Adipocyte (in vitro differentiated cells): Measurements from ENCODE around the gene ANGEL2.
A peak's percentile ranks its signal among the peaks of the same experiment; 100 is the strongest.

Experiments
- DNase-seq: peaks from one replicate; pipeline ENCODE4 v3.0.0-alpha.2; 2015; ENCODE audit warnings: low read depth
- H3K27me3 ChIP-seq: replicated peaks from 2 replicates; pipeline ENCODE4 v1.7.0; 2013; ENCODE audit warnings: mild to moderate bottlenecking, low read length, moderate library complexity; ENCODE audit not compliant: control insufficient read depth, insufficient read depth
- H3K36me3 ChIP-seq: 2 replicates; pipeline ENCODE4 v1.7.0; 2013; ENCODE audit warnings: low read length, mild to moderate bottlenecking, moderate library complexity; ENCODE audit not compliant: control insufficient read depth, insufficient read depth, severe bottlenecking
- H3K4me1 ChIP-seq: 2 replicates; pipeline ENCODE4 v1.7.0; 2013; ENCODE audit warnings: mild to moderate bottlenecking, low read length, moderate library complexity; ENCODE audit not compliant: control insufficient read depth, insufficient read depth
- H3K4me3 ChIP-seq: 2 replicates; pipeline ENCODE4 v1.7.0; 2013; ENCODE audit warnings: mild to moderate bottlenecking, low read length, moderate library complexity
- H3K9ac ChIP-seq: 2 replicates; pipeline ENCODE4 v1.7.0; 2013; ENCODE audit warnings: mild to moderate bottlenecking, low read length, moderate library complexity
- H3K9me3 ChIP-seq: 2 replicates; pipeline ENCODE4 v1.7.0; 2013; ENCODE audit warnings: mild to moderate bottlenecking, low read length, moderate library complexity; ENCODE audit not compliant: control insufficient read depth

ANGEL2 gene

DNA sequence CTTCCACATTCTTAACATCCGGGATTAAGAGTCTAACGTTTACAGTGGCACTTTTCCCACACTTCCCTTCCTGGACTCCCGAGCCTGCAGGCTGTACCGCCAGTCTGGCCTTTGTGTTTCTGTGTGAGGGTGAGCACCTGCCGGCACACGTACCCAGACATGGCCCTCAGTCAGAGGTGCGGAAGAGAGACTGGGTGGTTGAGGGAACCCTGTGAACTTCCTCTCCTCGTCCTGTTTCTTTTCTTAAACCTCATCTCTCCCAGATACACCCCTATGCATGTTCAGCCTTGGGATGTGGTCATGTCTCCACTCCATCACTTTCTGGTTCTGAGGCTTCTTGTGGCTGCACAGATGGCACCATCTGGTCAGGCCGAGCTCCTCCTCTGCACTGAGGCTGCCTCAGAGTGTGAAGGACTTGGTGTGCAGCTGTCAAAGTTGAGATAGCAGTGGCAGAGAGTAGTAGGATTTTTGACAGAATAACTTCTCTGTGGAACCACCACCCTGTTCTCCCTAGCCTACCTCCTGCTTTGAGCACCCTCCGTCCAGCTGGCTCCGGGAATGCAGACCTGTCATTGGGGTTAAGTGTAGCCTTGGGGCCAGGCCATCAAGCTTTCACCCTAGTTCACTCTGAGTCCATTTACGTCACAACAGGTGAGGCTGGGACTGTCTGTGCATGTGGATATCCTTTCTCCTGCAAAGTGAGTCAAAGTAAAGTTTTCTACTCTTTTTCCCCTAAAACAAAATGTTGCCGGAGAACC is 33.9 kb downstream of the ANGEL2 start:
- Histone ChIP-seq H3K9ac (no peak overlapping the region), H3K27me3 (peaks cover 41% of the 10 kb centered on the region), H3K4me3 (no peak overlapping the region), H3K9me3 (no peaks in the 10 kb centered on the region), H3K4me1 (no peaks in the 10 kb centered on the region), H3K36me3 (no peaks in the 10 kb centered on the region)
- DNase-seq = no peak

DNA sequence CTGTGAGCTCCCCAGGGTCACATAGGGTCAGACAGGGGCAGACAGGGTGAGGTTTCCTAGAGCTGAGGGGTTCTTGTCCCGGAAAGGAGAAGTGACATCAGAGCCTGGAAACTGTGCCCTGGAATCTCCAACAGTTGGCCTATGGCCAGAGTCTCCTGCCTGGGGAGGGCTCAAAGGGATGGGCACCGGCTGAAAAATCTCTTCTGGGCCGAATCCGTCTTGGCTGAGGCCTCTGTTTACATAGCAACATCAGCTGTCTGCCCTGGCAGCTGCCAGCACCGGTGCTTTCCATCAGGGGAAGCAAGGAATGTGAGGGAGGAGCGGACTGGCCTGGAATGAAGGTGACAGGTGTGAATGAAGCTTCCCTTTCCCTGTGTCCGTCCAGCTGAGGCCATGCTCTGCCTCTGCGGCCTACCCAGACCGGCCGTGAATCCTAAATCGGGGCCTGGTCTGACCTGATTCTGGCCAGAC is 34.6 kb downstream of the ANGEL2 start:
- Histone ChIP-seq H3K9me3 (no peaks in the 10 kb centered on the region), H3K36me3 (no peaks in the 10 kb centered on the region), H3K27me3 (peaks cover 41% of the 10 kb centered on the region), H3K9ac (no peak overlapping the region), H3K4me3 (no peak overlapping the region), H3K4me1 (no peaks in the 10 kb centered on the region)
- DNase-seq = no peak

DNA sequence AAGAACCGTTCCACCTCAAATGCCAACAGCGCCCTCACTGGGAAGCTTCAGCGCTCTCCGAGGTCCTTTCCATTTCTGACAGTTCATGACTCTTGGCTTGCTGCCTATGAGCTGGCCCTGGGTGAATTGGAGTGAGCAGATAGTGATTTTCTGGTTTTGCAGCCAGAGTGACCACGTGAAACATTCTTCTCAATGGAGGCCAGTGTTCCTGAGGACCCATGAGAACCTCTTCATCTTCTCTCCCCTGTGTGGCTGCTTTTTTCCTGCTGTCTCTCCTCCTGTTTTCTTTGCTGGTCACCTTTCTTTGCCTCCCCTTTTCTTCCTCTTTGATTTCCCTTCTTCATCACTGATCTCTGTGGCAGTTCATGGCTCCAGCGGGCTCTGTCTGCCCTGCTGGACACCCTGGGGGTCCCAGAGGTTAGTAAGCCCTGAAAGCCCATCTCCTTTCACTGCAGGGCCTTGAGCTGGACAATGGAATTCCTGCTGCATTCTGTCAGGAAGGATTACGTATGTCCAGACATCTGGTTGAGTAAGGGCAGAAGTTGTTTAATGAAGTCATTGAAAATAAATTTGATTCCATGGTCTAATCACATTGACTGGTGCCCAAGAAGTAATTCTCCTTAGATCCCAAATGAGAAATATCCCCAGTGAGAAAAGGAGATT is 35.4 kb downstream of the ANGEL2 start:
- H3K9me3 ChIP-seq = no peaks in the 10 kb centered on the region
- H3K9ac ChIP-seq = no peak overlapping the region
- peaks cover 5% of the 10 kb centered on the region for H3K4me1 ChIP-seq
- DNase-seq = peak; percentile 15
- peaks cover 41% of the 10 kb centered on the region for H3K27me3 ChIP-seq
- H3K36me3 ChIP-seq = no peaks in the 10 kb centered on the region
- H3K4me3 ChIP-seq = no peak overlapping the region

- Histone ChIP-seq H3K4me3 (no peak overlapping the region), H3K27me3 (peaks cover 43% of the 10 kb centered on the region)
- DNase-seq = no peak
Observed at GRCh38 chr1:212979340-212980122, 36.1 kb downstream of the ANGEL2 start.

DNA sequence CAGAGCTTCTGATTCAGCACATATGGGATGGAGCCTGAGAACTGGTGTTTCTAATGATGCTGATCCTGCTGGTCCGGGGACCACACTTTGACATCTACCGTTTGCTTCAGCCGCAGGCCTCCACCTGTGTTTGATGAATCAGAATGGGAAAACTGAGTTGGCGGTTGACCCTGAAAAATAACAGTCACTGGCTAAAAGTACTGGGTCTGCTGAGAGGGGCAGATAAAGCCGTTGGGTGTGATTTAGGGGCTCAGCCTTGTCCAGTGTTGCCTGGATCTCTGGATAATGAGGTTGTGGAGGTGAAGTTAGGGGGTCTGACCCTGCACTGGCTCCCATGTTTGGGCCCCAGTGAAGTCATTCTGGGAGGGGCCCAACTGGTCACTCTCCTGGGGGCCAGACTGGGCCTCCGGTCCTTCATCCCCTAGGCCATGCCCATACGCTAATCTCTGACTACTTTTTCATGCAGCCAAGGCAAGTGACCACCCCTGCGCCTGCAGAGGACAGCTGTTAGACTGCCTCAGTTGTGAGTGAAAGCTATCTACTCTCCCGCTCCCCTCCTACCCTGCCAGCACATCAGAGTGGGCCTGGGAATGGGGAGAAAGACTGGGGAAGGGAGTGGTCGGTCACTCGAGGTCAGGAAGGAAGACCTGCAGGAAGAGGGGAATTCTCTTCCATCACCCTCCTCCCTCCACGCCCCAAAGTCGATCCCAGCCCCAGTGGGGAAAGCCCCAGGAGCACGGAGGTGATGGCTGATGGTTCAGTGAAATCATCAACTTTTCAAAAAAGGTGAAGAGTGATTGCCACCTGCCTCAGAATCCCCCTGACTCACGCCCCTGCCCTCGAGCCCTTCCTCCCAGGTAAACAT is 37.7 kb downstream of the ANGEL2 start:
- no peaks in the 10 kb centered on the region for H3K36me3 ChIP-seq
- peaks cover 6% of the 10 kb centered on the region for H3K4me1 ChIP-seq
- no peaks in the 10 kb centered on the region for H3K9me3 ChIP-seq
- H3K27me3 ChIP-seq = peaks cover 50% of the 10 kb centered on the region
- DNase-seq = no peak
- no peak overlapping the region for H3K4me3 ChIP-seq
- H3K9ac ChIP-seq = no peak overlapping the region

More at GRCh38 chr1:212979340-212980122, 36.1 kb downstream of the ANGEL2 start:
- no peak overlapping the region for H3K9ac ChIP-seq
- H3K4me1 ChIP-seq = peaks cover 6% of the 10 kb centered on the region
- no peaks in the 10 kb centered on the region for H3K9me3 ChIP-seq
- H3K36me3 ChIP-seq = no peaks in the 10 kb centered on the region

DNA sequence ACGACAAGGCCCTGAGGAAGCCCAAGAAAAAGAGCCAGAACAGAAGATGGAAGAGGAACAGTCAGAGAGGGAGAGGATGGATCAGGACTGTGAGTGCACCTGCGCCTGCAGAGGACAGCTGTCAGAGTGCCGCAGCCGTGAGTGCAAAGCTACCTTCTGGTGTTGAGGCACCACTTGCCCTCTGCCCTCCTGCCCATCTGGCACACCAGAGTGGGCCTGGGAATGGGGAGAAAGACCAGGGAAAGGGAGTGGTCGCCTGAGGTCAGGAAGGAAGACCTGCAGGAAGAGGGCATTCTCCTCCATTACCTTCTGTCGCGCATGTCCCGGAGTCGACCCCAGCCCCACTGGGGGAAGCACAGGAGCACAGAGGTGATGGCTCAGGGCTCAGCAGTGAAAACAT is 39.1 kb downstream of the ANGEL2 start:
- H3K9me3 ChIP-seq = no peaks in the 10 kb centered on the region
- no peak overlapping the region for H3K4me3 ChIP-seq
- H3K9ac ChIP-seq = no peak overlapping the region
- no peaks in the 10 kb centered on the region for H3K36me3 ChIP-seq
- peaks cover 6% of the 10 kb centered on the region for H3K4me1 ChIP-seq
- no peak for DNase-seq
- H3K27me3 ChIP-seq = peaks cover 50% of the 10 kb centered on the region

DNA sequence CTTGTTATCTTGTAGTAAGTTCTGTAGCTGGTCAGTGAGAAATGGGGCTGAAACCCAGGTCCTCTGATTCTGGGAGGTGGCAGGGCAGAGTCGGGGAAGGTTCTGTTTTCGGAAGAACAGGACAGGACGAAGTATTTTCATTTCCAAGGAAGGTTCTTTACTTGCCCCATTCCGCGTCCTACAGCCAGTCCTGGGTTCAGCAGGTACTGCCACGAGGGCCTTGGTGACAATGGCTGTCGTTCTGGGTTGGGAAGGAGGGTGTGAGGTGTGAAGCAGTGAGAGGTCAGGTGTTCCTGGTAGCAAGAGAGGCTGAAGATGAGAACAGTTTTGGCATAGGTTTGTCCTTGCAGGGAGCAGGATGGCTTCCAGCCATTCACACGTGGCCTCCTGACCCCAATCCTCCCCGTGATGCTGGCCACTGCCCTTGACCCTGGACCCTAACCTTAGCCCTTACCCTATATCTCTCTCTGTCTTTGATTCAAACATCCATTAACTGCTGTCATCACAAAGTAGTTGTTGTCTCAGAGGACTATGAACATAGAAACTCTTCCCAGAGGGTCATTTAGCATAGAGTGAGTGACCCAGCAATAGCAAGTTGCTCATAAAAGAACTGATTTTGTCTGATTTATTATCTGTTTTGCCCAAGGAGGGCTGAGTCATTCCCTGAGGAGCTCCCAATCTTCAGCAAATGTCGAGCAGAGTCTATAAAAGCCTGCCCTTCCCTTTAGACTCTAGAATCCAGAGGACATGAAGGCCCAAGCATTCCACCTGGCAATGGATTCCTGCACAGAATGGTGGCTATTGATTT is 40.4 kb downstream of the ANGEL2 start:
- peaks cover 56% of the 10 kb centered on the region for H3K27me3 ChIP-seq
- H3K4me3 ChIP-seq = no peak overlapping the region
- peaks cover 6% of the 10 kb centered on the region for H3K4me1 ChIP-seq
- H3K9ac ChIP-seq = no peak overlapping the region
- no peak for DNase-seq
- no peaks in the 10 kb centered on the region for H3K36me3 ChIP-seq
- no peaks in the 10 kb centered on the region for H3K9me3 ChIP-seq

DNA sequence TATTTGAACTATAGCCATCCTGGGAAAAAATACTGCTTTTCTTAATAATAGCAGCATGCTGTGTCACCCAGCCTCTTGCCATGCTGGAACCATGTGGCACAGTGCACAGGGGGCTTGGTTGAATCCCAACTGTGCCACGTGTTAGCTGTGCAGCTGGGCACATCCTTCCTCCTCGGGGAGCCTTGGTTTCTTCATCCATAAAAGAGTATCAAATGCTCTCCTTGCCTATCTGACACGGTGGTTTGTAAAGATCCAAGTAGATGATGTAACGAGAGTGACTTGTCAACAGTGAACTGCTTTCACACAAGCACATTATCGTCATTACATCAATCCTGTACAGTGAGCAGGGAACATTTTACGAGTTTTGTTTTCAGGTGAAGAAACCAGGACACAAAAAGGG is 41.0 kb downstream of the ANGEL2 start:
- Histone ChIP-seq H3K4me1 (peaks cover 6% of the 10 kb centered on the region), H3K9me3 (no peaks in the 10 kb centered on the region), H3K27me3 (peaks cover 56% of the 10 kb centered on the region), H3K4me3 (no peak overlapping the region), H3K36me3 (no peaks in the 10 kb centered on the region), H3K9ac (no peak overlapping the region)
- DNase-seq = no peak

- Histone ChIP-seq H3K9ac (no peak overlapping the region), H3K27me3 (peaks cover 52% of the 10 kb centered on the region), H3K9me3 (no peaks in the 10 kb centered on the region), H3K36me3 (no peaks in the 10 kb centered on the region), H3K4me3 (no peak overlapping the region), H3K4me1 (peaks cover 6% of the 10 kb centered on the region)
- DNase-seq = no peak
Observed at GRCh38 chr1:212973899-212974298, 41.8 kb downstream of the ANGEL2 start.

GRCh38 chr1:212973426-212973825 is 42.2 kb downstream of the ANGEL2 start:
- Histone ChIP-seq H3K27me3 (peaks cover 48% of the 10 kb centered on the region), H3K9me3 (no peaks in the 10 kb centered on the region), H3K36me3 (no peaks in the 10 kb centered on the region), H3K9ac (no peak overlapping the region), H3K4me3 (no peak overlapping the region), H3K4me1 (peaks cover 6% of the 10 kb centered on the region)
- DNase-seq = no peak
